Measurements from ENCODE around the gene CEBPA.
"Not testable (repeated sequence)": the region's sequence is repeated elsewhere in the genome, so short reads cannot be mapped to it uniquely, and the experiment has no call there.

Gene CEBPA

GRCh38 chr19:33329060-33329459 is 26.7 kb upstream of the CEBPA start:
- no peak for FAIRE-seq

GRCh38 chr19:33325920-33326319 is 23.6 kb upstream of the CEBPA start:
- FAIRE-seq, result no peak

More at GRCh38 chr19:33329060-33329459, 26.7 kb upstream of the CEBPA start:
- no peak for DNase-seq (ENCODE audit: insufficient read length, low spot score)

GRCh38 chr19:33324628-33325027 is 22.3 kb upstream of the CEBPA start:
- FAIRE-seq (no peak), DNase-seq (ENCODE audit: insufficient read length, low spot score) (no peak)

More at GRCh38 chr19:33325920-33326319, 23.6 kb upstream of the CEBPA start:
- DNase-seq (ENCODE audit: insufficient read length, low spot score), result no peak

- DNase-seq (ENCODE audit: insufficient read length, low spot score) (no peak), FAIRE-seq (no peak)
These were observed 20.9 kb upstream of the CEBPA start for GRCh38 chr19:33323093-33323820.

- FAIRE-seq (no peak), DNase-seq (ENCODE audit: insufficient read length, low spot score) (no peak)
These were observed 18.3 kb upstream of the CEBPA start for GRCh38 chr19:33320636-33321035.

- not testable (repeated sequence) for DNase-seq (ENCODE audit: insufficient read length, low spot score); FAIRE-seq
These were observed 15.7 kb upstream of the CEBPA start for GRCh38 chr19:33317991-33318390.

GRCh38 chr19:33317517-33317916 is 15.2 kb upstream of the CEBPA start:
- DNase-seq (ENCODE audit: insufficient read length, low spot score) (no peak), FAIRE-seq (no peak)

- FAIRE-seq, result no peak
These were observed 14.4 kb upstream of the CEBPA start for GRCh38 chr19:33316541-33317264.

GRCh38 chr19:33312808-33313207 is 10.5 kb upstream of the CEBPA start:
- not testable (repeated sequence) for FAIRE-seq; DNase-seq (ENCODE audit: insufficient read length, low spot score)

More at GRCh38 chr19:33316541-33317264, 14.4 kb upstream of the CEBPA start:
- DNase-seq (ENCODE audit: insufficient read length, low spot score), result no peak

- no peak for FAIRE-seq
- DNase-seq (ENCODE audit: insufficient read length, low spot score), result no peak
These were observed 9.7 kb upstream of the CEBPA start for GRCh38 chr19:33312065-33312464.

GRCh38 chr19:33311326-33311682 is 9.0 kb upstream of the CEBPA start:
- no peak for FAIRE-seq
- no peak for DNase-seq (ENCODE audit: insufficient read length, low spot score)

- DNase-seq (ENCODE audit: insufficient read length, low spot score), result no peak
- FAIRE-seq, result no peak
These were observed 8.4 kb upstream of the CEBPA start for GRCh38 chr19:33310606-33311325.

- DNase-seq (ENCODE audit: insufficient read length, low spot score) (no peak), FAIRE-seq (no peak)
These were observed 7.5 kb upstream of the CEBPA start for GRCh38 chr19:33309826-33310225.

GRCh38 chr19:33306853-33307792 is 4.8 kb upstream of the CEBPA start:
- FAIRE-seq, result no peak

GRCh38 chr19:33306191-33306590 is 3.9 kb upstream of the CEBPA start:
- FAIRE-seq, result no peak
- no peak for DNase-seq (ENCODE audit: insufficient read length, low spot score)

More at GRCh38 chr19:33306853-33307792, 4.8 kb upstream of the CEBPA start:
- DNase-seq (ENCODE audit: insufficient read length, low spot score), result no peak

GRCh38 chr19:33304760-33305647 is 2.7 kb upstream of the CEBPA start:
- DNase-seq (ENCODE audit: insufficient read length, low spot score) (no peak), FAIRE-seq (no peak)

- DNase-seq (ENCODE audit: insufficient read length, low spot score) (no peak), FAIRE-seq (no peak)
These were observed 2.0 kb upstream of the CEBPA start for GRCh38 chr19:33304371-33304759.

GRCh38 chr19:33303791-33304345 is 1.5 kb upstream of the CEBPA start:
- DNase-seq (ENCODE audit: insufficient read length, low spot score) (no peak), FAIRE-seq (no peak)

Data from GM19239 (cell line).